MM.1S (cell line): ENCODE data around the gene GRIK5.

Source experiments
- EZH2 ChIP-seq: fragments of 300-600 bp; sonication (generic); optimal IDR thresholded peaks from 2 replicates; pipeline ENCODE3; 2017; ENCODE audit warnings: low read depth, mild to moderate bottlenecking, antibody characterized with exemption, low read length, mixed read lengths
- EZH2phosphoT487 ChIP-seq: fragments of 300-600 bp; sonication (generic); IDR thresholded peaks from 2 replicates; pipeline ENCODE4 v1.6.1; 2018; ENCODE audit warnings: antibody characterized with exemption, low read length
- TF ChIP-seq, protein P1 (sequence below): fragments of 300-600 bp; sonication (generic); IDR thresholded peaks from 2 replicates; pipeline ENCODE4 v1.5.1; 2016; ENCODE audit warnings: antibody characterized with exemption, low read length, mixed read lengths

DNA sequence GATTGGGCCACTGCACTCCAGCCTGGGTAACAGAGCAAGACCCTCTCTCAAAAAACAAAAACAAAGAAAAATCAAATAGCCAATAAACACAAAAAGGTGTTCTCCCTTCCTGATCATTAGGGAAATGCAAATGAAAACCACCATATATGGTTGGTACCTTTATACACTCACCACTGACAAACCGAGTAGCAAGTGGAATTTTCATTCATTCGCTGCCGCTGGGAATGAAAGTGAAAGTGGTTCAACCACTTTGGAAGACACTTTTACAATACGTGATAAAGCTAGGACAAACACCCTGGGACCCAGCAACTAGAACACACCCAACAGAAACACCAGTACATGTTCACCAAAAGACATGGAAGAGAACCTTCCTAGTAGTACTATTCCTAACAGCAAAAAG lies 21.0 kb downstream of the GRIK5 start:
- TF ChIP-seq, protein P1, sequence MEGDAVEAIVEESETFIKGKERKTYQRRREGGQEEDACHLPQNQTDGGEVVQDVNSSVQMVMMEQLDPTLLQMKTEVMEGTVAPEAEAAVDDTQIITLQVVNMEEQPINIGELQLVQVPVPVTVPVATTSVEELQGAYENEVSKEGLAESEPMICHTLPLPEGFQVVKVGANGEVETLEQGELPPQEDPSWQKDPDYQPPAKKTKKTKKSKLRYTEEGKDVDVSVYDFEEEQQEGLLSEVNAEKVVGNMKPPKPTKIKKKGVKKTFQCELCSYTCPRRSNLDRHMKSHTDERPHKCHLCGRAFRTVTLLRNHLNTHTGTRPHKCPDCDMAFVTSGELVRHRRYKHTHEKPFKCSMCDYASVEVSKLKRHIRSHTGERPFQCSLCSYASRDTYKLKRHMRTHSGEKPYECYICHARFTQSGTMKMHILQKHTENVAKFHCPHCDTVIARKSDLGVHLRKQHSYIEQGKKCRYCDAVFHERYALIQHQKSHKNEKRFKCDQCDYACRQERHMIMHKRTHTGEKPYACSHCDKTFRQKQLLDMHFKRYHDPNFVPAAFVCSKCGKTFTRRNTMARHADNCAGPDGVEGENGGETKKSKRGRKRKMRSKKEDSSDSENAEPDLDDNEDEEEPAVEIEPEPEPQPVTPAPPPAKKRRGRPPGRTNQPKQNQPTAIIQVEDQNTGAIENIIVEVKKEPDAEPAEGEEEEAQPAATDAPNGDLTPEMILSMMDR, result no peak
- TF ChIP-seq EZH2 (no peak), EZH2phosphoT487 (no peak)
